Fibroblast of mammary gland (primary cell): ENCODE results near the gene SNX5.

ENCODE experiments used
- DNase-seq: peaks from one replicate; pipeline ENCODE4 v3.0.0-alpha.2; 2010; ENCODE audit warnings: low read depth
- H3K4me3 ChIP-seq: 2 replicates; pipeline ENCODE4 v1.5.1; 2011; ENCODE audit warnings: low read depth, mild to moderate bottlenecking, low read length, moderate library complexity; ENCODE audit not compliant: control insufficient read depth
- TF ChIP-seq, protein P1 (sequence below): conservative IDR thresholded peaks from 2 replicates; pipeline ENCODE4 v1.5.1; 2011; ENCODE audit warnings: low read depth, low read length, inconsistent platforms; ENCODE audit not compliant: control insufficient read depth, insufficient read depth

The SNX5 gene

DNA sequence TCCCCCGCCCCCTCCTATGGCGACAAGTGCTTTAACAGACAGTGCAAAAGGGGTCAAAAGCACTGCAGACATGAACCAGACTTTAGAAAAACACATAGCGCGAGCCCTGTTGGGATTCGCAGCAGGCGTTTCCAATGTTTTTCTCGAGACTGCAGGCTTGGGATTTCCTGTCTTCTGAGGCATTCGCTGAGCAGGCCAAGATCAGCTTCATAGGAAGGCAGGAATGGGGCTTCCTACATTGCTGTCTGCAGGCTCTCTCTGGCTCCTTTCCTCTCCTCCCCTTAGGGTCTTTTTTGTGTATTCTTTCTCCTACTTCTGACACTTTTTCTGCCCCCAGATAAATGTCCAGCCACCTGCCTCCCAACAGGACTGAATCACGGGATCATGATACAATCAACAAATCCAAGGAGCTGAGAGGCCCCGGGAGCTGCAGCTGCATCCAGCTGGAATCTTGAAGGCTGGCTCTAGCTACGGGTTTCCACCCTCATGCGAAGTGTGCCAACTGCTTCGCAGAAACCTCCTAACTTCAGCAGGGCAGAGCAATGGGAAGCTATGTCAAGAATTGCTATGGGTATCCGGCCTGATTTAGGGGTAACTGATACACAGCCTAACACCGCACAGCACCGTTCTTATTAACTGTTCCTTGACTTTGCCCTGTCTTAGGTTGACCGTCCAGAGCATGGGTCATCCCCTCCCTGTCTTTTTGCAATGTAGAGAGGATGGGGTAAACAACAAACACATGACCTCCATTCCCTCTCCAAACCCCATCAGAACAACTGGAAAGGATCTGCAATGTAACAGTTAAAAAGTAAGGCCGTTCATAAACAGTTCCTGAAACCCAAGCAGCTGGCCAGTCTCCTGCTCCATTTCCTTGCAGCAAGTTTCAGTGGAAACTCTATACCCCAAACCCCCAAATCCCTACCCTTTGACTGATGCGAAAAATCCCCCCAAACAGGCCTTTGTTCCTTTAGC is 31.5 kb downstream of the SNX5 start:
- no peak overlapping the region for H3K4me3 ChIP-seq
- TF ChIP-seq, protein P1, sequence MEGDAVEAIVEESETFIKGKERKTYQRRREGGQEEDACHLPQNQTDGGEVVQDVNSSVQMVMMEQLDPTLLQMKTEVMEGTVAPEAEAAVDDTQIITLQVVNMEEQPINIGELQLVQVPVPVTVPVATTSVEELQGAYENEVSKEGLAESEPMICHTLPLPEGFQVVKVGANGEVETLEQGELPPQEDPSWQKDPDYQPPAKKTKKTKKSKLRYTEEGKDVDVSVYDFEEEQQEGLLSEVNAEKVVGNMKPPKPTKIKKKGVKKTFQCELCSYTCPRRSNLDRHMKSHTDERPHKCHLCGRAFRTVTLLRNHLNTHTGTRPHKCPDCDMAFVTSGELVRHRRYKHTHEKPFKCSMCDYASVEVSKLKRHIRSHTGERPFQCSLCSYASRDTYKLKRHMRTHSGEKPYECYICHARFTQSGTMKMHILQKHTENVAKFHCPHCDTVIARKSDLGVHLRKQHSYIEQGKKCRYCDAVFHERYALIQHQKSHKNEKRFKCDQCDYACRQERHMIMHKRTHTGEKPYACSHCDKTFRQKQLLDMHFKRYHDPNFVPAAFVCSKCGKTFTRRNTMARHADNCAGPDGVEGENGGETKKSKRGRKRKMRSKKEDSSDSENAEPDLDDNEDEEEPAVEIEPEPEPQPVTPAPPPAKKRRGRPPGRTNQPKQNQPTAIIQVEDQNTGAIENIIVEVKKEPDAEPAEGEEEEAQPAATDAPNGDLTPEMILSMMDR, result no peak
- DNase-seq, result peak; percentile 57

DNA sequence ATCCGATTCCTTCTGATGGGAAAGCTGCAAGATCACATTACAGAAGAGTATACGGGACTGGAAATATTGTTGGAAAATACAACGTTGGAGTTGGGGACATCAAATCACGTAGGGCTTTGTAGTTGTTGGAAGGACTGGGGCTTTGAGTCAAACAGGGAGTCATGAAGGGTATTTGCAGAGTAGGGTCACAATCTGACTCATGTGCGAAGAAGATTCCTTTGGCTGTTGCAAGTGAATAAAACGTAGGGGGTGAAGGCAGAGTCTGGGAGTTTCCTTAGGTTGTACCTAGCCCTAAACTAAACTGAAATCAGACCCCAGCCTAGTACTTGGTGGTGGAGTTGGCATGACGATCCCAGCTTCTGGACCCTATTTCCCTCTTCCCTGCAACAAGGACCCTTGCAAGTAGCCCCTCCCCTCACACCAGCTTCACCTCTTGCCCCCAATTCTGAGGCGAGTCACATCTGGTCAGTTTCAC is 32.3 kb downstream of the SNX5 start:
- H3K4me3 ChIP-seq, result no peak overlapping the region

DNA sequence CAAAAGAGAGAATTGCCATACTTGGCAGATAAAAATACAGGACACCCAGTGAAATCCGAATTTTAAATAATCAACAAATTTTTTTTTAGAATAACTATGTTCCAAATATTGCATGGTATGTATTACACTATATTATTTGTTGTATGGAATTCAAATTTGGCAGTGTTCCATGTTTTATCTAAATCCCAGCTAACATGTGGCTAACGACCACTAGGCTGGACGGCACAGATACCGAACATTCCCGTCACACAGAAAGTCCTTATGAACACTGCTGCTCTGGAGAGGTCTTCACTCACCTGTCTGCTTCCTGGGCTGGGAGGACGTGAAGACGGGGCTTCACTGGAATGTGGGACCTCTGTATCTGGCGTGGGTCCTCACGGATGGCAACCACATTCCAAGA is 32.8 kb downstream of the SNX5 start:
- TF ChIP-seq, protein P1, result no peak
- H3K4me3 ChIP-seq, result no peak overlapping the region
- no peak for DNase-seq

More for the DNA sequence above, 32.3 kb downstream of the SNX5 start:
- peak; percentile 69 for DNase-seq
- TF ChIP-seq, protein P1, result no peak

DNA sequence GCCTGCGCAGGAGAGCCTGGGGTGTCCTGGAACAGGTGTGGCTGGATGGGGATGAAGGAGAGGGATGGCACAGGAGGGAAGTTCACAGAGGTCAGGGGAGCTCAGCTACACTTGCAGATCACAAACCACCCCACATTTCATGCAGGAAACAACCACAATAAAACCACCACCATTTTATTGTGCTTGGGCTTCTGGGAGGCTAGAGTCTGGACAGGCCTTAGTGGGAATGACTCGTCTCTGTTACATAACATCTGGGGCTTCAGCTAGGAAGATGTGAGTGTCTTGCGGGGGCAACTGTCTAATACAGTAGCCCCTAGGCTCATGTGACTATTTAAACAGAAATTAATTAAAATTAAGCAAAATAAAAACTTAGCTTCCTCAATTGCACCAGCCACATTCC is 33.4 kb downstream of the SNX5 start:
- TF ChIP-seq, protein P1, result no peak
- DNase-seq, result peak; percentile 41
- no peak overlapping the region for H3K4me3 ChIP-seq

DNA sequence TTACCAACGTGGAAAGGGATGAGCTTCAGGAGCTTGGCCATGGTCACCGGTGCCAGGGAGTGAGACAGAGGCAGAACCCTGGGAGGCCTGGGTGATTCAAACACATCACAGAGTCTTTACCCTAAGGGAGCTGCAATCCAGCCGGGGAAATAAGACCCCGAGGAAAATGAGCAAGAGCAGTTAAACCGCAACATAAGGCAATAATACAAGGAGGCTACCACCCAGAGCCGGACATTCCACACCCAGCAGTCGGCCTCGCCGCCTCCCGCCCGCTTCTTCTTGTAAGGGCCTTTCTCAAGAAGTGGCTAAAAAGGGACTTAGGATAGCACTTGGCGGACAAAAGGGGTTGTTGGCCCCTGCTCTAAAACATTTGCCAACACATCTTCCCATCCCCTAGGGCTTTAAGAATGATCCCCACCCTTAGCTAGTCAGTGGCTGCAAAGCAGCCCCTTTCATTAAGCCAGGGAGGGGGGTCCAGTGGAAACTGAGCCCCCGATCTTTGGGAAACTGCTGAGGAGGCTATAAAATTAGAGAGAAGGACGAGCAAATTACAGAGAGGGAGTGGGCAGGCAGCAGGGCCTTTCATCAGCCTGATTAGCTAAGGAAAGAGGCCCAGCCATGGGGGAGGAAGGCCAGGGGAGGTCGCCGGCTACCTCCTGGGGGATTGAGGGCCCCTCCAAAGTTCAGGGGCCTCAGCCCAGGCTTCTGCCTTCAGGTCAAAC is 34.3 kb downstream of the SNX5 start:
- TF ChIP-seq, protein P1, result no peak
- DNase-seq, result peak; percentile 69
- H3K4me3 ChIP-seq, result no peak overlapping the region

DNA sequence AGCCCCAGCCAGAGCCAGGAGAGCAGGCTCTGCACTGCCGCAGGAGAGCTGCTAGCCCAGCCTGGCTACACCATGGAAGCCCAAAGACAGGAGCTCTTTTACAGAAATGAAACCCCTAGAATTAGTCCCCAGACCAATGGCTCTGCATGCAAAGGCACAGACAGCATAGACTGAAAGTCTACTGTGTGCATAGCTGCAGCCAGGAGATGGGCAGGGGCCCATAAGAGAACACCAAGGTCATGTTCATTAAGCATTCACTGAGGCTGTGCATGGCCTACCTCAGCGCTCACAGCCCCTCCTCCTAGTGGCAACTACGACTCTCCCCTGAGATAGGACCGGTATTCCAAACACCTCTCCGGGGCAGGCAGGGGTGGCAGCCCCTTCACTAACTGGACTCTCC is 34.9 kb downstream of the SNX5 start:
- H3K4me3 ChIP-seq, result no peak overlapping the region
- no peak for DNase-seq
- TF ChIP-seq, protein P1, result no peak
